HG03060 (cell line): ENCODE data around the gene CASD1.

Experiments
- ATAC-seq: cut with Tn5 transposase; IDR thresholded peaks from one replicate; pipeline ENCODE4 v1.9.1; 2021; ENCODE audit warnings: low read depth, moderate number of reproducible peaks; ENCODE audit not compliant: unreplicated experiment

CASD1 gene

DNA sequence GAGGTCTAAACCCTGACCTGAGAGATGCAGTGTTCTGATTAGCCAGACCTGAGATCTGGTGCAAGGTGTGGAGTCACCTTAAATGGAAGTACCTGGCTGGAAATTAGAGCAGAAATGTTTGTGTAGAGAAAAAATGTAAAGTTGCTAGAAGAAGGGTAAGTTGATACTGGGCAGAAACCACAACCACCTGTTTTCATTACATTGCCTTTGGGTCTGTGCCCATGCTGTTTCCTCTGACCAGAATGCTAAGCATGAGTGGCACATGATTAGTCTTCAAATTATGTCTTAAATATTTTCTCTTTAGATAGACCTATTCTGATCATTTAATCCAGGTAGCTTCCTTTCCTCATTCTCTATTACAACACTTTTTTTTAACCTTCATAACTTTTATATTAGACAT lies 69.0 kb downstream of the CASD1 start:
- no peak for ATAC-seq

DNA sequence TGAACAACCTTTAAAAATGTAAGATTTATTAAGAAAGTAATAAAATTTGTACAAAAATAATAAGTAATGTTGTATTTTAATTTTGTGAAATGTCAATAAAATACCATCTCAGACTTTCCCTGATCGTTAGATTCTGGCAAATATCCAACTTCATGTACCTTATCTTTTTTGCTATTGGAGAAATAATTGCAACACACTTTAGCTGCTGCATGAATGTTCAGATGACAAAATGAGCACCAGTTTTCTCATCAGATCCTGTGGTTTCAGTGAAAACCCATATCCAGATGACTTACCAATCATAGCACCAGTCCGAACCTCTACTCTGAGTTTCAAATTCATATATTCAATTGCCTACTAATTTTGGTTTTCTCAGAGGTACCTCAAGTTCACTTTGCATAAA lies 69.9 kb downstream of the CASD1 start:
- ATAC-seq = no peak

DNA sequence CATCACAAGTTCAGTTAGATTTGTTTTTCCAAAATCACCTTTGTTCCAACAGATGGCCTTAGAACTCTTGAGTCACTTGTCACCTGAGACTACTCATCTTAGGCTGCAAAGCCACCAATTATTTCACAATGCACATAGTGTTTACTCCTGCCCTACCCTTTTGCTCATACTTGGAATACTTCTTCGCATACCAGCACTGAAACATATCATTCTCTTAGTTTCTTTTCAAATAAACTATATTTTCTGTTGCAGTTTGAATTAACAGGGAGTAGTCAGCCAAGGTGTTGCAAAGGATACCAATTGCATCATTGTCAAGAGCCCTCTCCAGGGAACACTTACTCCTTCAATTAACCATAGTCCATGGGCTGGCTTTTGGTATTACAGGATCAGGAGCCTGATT lies 71.0 kb downstream of the CASD1 start:
- no peak for ATAC-seq

DNA sequence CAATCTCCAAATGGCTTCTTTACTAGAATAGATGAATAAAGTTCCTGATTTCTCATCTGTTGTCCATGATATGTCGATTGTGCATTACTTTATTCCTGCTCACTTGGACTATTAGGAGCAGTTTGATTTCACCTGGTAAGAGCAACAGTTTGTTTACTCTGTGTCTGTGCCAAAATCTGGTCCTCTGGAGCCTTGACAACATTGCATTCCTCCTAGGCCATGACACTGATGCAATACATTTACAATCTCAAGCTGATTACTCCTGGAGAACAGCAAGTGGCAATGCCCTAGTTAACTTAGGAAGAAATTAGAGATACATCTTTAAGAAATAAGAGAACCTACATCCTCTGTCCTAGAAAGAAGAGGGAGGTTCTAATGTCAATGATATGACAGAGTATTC lies 74.5 kb downstream of the CASD1 start:
- no peak for ATAC-seq

DNA sequence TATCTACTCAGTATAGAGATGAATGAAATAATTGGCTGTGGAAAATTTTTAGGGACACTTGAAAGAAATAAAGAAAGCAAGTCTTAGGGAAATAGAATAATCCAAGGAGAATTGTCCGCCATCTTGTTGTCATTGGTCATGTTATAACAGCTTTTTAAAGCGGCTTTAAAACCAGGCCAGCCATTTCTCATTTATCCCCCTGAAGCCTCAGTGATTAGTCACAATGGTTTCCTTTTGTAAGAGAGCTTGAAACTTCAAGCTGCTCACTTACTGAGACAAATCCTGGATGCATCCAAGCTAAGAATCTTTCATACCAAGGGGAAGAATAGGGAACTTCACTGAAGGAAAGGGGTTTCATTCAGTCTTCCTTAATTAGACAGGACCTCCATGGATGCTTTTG lies 78.5 kb downstream of the CASD1 start:
- ATAC-seq = no peak

DNA sequence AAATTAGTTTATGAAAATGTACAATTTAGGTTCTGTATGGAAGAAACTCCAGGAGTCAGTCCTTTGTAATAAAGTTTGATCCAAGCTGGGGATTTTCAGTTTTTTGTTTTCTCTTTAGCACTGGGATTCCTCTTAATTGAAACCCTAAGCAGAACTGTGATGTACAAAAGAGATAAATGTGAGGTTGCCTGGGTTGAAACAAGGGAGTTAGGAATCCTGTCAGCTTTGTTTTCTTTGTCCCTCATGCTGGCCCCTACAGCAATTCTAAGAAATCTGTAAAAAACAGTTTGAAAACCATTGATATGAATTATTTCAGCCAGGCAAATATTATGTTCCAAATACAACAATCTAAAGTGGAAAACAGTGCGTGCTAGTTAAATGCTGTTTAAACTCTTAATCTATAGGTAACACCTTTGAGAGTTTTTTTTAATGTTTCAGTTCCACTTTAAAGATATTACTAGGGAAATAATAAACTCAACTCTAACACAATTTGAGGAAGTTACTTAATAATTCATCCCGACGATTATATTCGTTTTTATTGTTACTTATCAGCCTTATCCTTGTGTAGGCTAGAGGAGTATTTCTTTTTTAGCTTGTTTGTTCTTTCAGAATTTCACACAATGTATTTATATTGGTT lies 81.0 kb downstream of the CASD1 start:
- no peak for ATAC-seq

DNA sequence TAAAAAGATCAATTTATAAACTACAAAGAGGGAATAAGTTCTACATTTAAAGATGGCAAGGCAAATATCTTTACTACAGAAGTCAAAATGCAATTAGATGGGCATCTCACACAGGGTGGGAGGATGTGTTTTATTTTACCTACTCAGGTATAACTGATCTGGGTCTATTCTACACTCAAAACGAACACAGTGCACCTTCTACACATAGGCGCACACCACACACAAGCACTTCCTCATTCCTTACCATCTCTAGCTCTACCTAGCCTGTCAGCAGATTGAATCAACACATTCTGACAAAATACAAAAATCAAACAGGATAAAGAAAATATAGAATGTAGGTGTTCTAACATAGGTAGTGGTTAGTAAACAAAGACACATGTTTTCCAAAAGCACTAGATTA lies 81.6 kb downstream of the CASD1 start:
- peak; percentile 67 for ATAC-seq

DNA sequence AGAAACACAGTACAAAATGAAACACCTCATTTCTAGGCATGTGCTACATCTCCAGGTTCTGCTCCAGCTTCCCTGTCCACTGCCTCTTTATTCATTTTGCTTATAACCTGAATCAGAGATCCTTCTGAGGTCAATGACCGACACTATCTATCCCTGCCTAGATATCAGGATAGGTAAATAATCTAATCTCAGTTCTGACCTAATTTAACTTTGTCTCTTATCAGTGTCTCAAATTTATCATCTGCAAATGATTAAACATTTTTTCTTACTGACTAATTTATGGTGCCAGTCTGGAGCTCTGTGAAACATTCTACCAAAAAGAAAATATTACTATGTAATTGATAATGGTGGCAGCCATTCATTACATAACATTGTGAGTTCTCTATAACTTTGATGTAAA lies 85.3 kb downstream of the CASD1 start:
- ATAC-seq = no peak

DNA sequence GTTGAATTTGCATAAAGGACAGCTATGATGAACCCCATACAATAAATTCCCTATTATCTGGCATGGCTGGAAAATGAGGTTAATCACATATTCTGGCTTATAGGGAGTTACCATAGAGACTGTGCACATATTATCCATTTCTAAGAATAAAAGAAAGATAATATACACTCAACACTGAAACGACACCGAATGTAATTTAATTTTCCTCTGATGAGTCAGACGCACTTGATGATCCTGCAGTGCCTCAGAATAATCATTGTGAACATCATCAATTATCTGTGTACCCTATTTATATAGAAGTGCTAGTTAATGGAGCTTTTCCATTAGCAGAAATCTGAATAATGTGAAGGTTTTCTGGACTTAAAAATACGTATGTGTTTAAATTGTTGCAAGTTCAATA lies 86.1 kb downstream of the CASD1 start:
- no peak for ATAC-seq

DNA sequence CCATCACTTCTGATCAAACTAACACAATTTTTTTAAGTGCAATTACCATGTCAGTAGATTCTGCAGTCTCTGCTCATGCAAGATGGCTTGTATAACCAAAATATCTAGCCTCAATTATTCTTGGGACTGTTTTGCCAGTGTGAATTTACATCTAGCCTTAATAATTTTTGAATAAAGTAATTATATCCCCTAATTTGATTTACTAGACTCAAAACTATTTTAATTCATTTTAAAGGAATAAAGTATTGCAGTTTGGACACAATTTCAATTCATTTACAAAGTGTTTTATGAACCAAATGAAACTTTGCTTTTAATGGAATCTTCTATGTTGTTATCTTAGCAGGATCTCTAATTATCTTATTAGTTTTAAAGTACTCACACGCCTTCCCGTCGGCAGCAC lies 90.7 kb downstream of the CASD1 start:
- no peak for ATAC-seq

DNA sequence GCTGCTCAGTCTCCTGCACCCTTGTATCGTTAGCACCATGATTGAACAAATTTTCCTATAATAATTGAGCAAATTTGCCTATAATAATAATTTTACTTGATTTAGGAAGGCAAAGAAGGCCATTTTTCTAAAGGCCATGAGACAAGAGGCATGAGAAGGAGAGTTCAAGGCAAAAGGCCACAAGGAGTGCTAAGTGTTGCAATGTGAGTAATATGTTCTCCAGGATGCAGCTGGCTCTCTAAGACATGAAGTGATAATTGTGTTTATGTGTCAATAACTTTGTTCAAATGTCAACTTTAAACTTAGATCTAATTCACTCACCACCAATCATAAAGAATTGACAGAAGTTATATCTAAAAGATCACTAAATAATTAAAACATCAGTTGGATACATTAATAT lies 92.6 kb downstream of the CASD1 start:
- ATAC-seq = no peak

DNA sequence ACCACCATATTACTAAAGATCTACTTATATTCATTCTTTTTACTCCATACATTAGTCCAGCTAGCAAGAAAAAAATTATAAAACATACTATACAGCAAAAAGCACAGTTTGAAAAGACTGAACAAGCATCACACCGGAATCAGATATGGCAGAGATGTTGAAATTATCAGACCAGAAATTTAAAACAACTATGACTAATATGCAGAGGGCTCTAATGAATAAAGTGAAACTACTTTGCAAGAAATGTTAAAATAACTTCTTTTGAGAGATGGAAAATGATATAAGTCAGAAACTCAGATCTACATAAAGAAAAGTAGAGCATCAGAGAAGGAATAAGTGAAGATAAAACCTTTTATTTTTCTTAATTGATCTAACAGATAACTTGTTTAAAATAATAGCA lies 95.4 kb downstream of the CASD1 start:
- peak; percentile 57 for ATAC-seq
